ENCODE results near the gene GSTM3.

DNA sequence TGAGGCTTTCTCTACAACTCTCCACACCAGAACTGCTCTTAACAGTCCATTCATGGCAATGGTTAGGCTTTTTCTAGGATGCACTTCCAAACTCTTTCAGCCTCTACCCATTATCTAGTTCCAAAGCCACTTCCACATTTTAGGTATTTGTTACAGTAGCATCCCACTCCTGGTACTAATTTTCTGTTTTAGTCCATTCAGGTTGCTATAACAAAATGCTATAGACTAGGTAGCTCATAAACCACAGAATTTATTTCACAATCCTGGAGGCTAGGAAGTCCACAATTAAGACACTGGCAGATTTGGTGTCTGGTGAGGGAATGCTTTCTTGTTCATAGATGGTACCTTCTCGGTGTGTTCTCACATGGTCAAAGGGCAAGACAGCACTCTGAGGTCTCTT lies 40.1 kb upstream of the GSTM3 start:
- TF ChIP-seq, protein P1, sequence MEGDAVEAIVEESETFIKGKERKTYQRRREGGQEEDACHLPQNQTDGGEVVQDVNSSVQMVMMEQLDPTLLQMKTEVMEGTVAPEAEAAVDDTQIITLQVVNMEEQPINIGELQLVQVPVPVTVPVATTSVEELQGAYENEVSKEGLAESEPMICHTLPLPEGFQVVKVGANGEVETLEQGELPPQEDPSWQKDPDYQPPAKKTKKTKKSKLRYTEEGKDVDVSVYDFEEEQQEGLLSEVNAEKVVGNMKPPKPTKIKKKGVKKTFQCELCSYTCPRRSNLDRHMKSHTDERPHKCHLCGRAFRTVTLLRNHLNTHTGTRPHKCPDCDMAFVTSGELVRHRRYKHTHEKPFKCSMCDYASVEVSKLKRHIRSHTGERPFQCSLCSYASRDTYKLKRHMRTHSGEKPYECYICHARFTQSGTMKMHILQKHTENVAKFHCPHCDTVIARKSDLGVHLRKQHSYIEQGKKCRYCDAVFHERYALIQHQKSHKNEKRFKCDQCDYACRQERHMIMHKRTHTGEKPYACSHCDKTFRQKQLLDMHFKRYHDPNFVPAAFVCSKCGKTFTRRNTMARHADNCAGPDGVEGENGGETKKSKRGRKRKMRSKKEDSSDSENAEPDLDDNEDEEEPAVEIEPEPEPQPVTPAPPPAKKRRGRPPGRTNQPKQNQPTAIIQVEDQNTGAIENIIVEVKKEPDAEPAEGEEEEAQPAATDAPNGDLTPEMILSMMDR (IDR thresholded peaks at IDR 0.05): no peak
- TF ChIP-seq POLR2A (IDR thresholded peaks at IDR 0.05): no peak

All from body of pancreas (tissue), 4 donors.